Erythroblast (primary cell): ENCODE measurements around the gene BCO1.

Experiments
- DNase-seq, 2 experiments: peaks; one replicate each; lab custom pipeline; 2025; lab: John Stamatoyannopoulos, UW
- GATA1 ChIP-seq: IDR thresholded peaks from 2 replicates; pipeline ENCODE4 v1.6.1; 2011; ENCODE audit warnings: low read depth, mild to moderate bottlenecking, control low read depth, low read length, moderate library complexity
- POLR2A ChIP-seq: IDR thresholded peaks from 2 replicates; pipeline ENCODE4 v1.6.1; 2011; ENCODE audit warnings: mild to moderate bottlenecking, low read length

BCO1 gene

GRCh38 chr16:81243942-81244341 is 5.5 kb downstream of the BCO1 start:
- no peak for DNase-seq
- TF ChIP-seq POLR2A (no peak), GATA1 (no peak)

GRCh38 chr16:81251871-81252270 is 13.4 kb downstream of the BCO1 start:
- no peak for DNase-seq
- TF ChIP-seq POLR2A (no peak), GATA1 (no peak)

DNA sequence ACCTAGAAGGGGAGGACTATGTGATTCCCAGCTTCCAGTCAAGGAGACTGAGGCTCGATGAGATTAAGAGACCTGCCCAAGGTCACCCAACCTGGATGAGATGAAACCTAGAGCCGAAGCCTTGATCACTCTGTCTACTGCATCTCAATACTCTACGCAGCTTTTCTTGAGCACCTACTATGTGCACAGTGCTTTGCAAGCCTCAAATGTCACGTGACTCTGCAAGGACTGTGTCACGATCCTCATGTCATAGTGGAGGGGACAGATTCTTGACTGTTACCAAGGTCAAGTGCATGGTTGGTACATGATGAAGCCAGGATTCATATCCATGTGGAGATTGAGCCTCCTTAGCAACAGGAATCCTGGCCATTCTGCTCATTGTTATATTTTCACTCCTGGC is 14.7 kb downstream of the BCO1 start:
- no peak for DNase-seq
- TF ChIP-seq POLR2A (no peak), GATA1 (no peak)

GRCh38 chr16:81254922-81255526 is 16.5 kb downstream of the BCO1 start:
- no peak for TF ChIP-seq GATA1
- no peak for TF ChIP-seq POLR2A
- DNase-seq, result no peak

GRCh38 chr16:81259916-81260315 is 21.4 kb downstream of the BCO1 start:
- no peak for DNase-seq
- no peak for TF ChIP-seq POLR2A

DNA sequence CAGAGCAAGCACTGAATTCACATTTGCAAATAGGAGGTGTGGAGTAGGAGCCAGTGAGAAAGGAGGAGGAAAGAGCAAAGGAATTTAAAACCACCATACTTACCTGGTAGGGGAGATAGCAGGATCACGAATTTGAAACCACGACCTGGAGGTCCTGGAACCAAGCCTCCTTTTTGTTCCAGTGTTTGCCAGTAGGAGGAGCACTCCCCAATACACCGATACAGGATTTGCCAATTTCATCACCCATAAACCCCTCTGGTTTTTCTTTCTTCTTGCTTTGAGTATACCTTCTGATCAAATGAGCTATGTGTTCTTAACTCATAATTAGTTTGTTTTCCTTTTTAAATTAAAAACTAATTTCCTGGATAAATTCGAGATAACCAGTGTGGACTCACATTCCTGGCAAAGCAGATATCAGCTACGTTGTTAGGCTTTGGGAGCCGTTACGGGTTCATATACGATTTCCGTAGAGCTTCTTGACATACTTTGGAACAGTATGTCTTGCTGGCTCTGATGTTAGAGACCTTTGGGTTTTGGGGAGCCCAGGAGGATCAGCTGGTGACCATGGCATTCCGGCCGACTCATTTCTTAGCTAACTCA is 22.7 kb downstream of the BCO1 start:
- peak; percentile 16 to 56 for DNase-seq
- TF ChIP-seq POLR2A (no peak), GATA1 (no peak)

GRCh38 chr16:81263470-81264220 is 25.2 kb downstream of the BCO1 start:
- TF ChIP-seq GATA1 (no peak), POLR2A (no peak)
- DNase-seq, result no peak

- DNase-seq, result no peak
- TF ChIP-seq GATA1 (no peak), POLR2A (no peak)
These were observed 25.9 kb downstream of the BCO1 start for GRCh38 chr16:81264386-81264785.

GRCh38 chr16:81265052-81265451 is 26.6 kb downstream of the BCO1 start:
- TF ChIP-seq POLR2A, result no peak
- no peak for TF ChIP-seq GATA1
- no peak for DNase-seq

DNA sequence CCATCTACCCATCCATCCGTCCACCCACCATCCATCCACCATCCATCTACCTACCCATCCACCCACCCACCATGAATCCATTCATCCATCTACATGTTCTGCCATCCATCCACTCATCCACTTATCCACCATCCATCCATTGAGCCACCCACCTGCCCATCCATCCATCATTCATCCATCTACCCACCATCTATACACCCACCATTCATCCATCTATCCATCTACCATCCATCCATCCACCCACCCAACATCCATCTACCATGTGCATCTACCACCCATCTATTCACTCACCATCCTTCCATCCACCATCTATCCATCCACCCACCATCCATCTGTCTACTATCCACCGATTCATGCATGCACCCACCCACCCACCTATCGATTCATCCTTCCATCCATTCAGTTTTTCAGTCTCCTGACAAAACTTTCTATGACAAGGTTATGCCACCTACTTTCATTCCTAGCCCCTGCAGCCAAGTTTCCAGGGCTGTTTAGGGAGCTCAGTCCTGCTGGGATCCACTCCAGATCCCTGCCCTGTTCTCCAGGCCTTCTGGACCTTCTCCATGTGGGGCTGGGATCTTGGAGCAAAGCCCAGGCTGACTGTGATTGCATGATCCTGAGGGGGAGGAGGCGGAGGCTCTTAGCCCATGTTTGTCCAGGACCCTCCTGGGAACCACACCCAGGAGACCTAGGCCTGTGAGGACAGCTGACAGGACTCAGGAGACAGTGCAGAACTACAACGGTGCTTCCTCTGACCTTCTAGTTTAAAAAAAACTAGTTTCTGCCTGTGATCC is 27.4 kb downstream of the BCO1 start:
- DNase-seq, result no peak
- TF ChIP-seq POLR2A, result no peak

- TF ChIP-seq POLR2A (no peak), GATA1 (no peak)
- no peak for DNase-seq
These were observed 28.2 kb downstream of the BCO1 start for GRCh38 chr16:81266680-81267095.

DNA sequence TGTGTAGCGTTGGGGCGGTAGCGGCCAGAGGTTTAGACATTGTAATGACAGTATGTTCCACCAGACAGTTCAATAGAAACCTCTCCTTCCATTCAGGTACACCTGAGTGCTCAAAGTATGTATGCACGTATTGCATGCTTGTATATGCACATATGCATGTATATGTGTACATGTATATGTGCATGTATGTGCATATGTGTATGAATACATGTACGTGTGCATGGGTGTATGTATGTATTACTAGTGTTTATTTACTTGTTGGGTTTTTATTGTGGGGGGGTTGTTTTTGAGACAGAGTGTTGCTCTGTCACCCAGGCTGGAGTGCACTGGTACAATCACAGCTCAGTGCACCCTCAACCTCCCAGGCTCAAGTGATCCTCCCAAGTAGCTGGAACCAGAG is 30.0 kb downstream of the BCO1 start:
- TF ChIP-seq GATA1 (no peak), POLR2A (no peak)
- DNase-seq, result no peak

- no peak for DNase-seq
- TF ChIP-seq GATA1 (no peak), POLR2A (no peak)
These were observed 34.9 kb downstream of the BCO1 start for GRCh38 chr16:81273223-81273950.
